Fibroblast of lung (primary cell): ENCODE results near the gene SRGAP2C. TPM values are rescaled to one million over a fixed set of nuclear protein-coding genes. Genes with fewer than 3 reads are reported as not detected.
"Not testable (repeated sequence)": the region's sequence is repeated elsewhere in the genome, so short reads cannot be mapped to it uniquely, and the experiment has no call there.

Source experiments
- DNase-seq, 2 donors: peaks; one replicate each; pipeline versions ENCODE4 v3.0.0 to v3.0.0-alpha.2; 2010; ENCODE audit warnings: low read depth in 2 of 2
- H2AFZ ChIP-seq: 2 replicates; pipeline ENCODE4 v1.5.1; 2012; ENCODE audit warnings: low read length, control low read depth, inconsistent platforms
- H3K27ac ChIP-seq: 2 replicates; pipeline ENCODE4 v1.5.1; 2011; ENCODE audit warnings: low read length, control low read depth; ENCODE audit not compliant: insufficient read depth
- H3K27me3 ChIP-seq: 2 replicates; pipeline ENCODE4 v1.5.1; 2011; ENCODE audit warnings: mild to moderate bottlenecking, low read length; ENCODE audit not compliant: control insufficient read depth, insufficient read depth
- H3K36me3 ChIP-seq: 2 replicates; pipeline ENCODE4 v1.5.1; 2011; ENCODE audit warnings: low read length; ENCODE audit not compliant: control insufficient read depth, insufficient read depth
- H3K4me1 ChIP-seq: 2 replicates; pipeline ENCODE4 v1.5.1; 2011; ENCODE audit warnings: low read length; ENCODE audit not compliant: control insufficient read depth, insufficient read depth; ENCODE audit errors: extremely low read depth
- H3K4me2 ChIP-seq: 2 replicates; pipeline ENCODE4 v1.5.1; 2011; ENCODE audit warnings: low read length, control low read depth; ENCODE audit not compliant: insufficient read depth; ENCODE audit errors: extremely low read depth
- H3K4me3 ChIP-seq, 4 experiments: fragments of 200-600 bp in 1 of 4; sonication (generic) in 1 of 4; replicated peaks in 1 of 4; 2 replicates each; pipeline ENCODE4 v1.5.1; 2011 to 2016; ENCODE audit warnings: low read length in 4 of 4, low read depth in 3 of 4, mild to moderate bottlenecking in 3 of 4, control low read depth in 2 of 4, inconsistent platforms in 1 of 4, mixed read lengths in 1 of 4; ENCODE audit not compliant: insufficient read depth in 1 of 4; ENCODE audit errors: control extremely low read depth in 1 of 4
- H3K79me2 ChIP-seq: 2 replicates; pipeline ENCODE4 v1.5.1; 2012; ENCODE audit warnings: mild to moderate bottlenecking, low read length, inconsistent platforms; ENCODE audit not compliant: control insufficient read depth, insufficient read depth
- H3K9ac ChIP-seq: 2 replicates; pipeline ENCODE4 v1.5.1; 2011; ENCODE audit warnings: mild to moderate bottlenecking, low read length, control low read depth; ENCODE audit not compliant: insufficient read depth
- H3K9me3 ChIP-seq: 2 replicates; pipeline ENCODE4 v1.5.1; 2012; ENCODE audit warnings: low read depth, low read length; ENCODE audit not compliant: control insufficient read depth, insufficient read depth
- H4K20me1 ChIP-seq: 2 replicates; pipeline ENCODE4 v1.5.1; 2011; ENCODE audit warnings: low read length; ENCODE audit not compliant: control insufficient read depth, insufficient read depth; ENCODE audit errors: extremely low read depth
- polyA plus RNA-seq, 2 donors: library from polyadenylated mRNA; depleted of rRNA in 1 of 2; stranded (reverse) in 1 of 2; unstranded in 1 of 2; fragments of >200 nt; gene quantifications; 2 replicates each; pipeline ENCODE4 v1.2.1, GENCODE V29; 2011 to 2012; ENCODE audit warnings: missing spikeins in 1 of 2
- total RNA-seq: library from RNA; depleted of rRNA; stranded (reverse); fragments of >200 nt; gene quantifications from 2 replicates; pipeline ENCODE4 v1.2.1, GENCODE V29; 2014

Gene SRGAP2C
- total and polyA plus RNA-seq, 2 donors (not counting 1 experiment from before 2014, with no cell fraction given), result 8.2 to 36.5 TPM

GRCh38 chr1:121258134-121258533 lies 73.4 kb downstream of the SRGAP2C start:
- not testable (repeated sequence) for H3K79me2 ChIP-seq, DNase-seq

DNA sequence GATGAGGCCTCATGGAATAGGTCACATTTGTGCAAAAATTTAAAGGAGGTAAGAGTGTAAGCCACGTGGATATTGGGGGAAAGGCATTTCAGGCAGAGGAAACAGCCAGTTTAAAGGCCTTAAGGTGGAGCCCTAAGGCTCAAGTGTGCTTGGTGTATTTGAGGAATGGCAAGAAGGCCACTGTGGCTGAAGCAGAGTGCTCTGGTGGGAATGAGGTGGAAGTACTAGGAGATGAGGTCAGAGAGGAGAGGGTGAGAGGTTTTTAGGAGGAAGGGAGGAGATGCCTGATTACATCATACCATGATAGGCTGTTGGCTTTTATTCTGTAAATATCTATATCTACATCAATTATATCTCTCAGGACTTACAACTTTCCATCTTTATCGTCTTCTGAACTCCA lies 75.4 kb downstream of the SRGAP2C start:
- DNase-seq, result peak in 1 of 2 donors; percentile 2
- not testable (repeated sequence) for H3K27me3 ChIP-seq, H2AFZ ChIP-seq

More at GRCh38 chr1:121258134-121258533, 73.4 kb downstream of the SRGAP2C start:
- not testable (repeated sequence) for H3K4me2 ChIP-seq, H3K27me3 ChIP-seq, H3K27ac ChIP-seq, H3K4me3 ChIP-seq, H3K9me3 ChIP-seq, H3K36me3 ChIP-seq, H4K20me1 ChIP-seq, H3K4me1 ChIP-seq, H2AFZ ChIP-seq, H3K9ac ChIP-seq

GRCh38 chr1:121262163-121262562 lies 77.4 kb downstream of the SRGAP2C start:
- H3K79me2 ChIP-seq, H3K4me1 ChIP-seq, H3K4me3 ChIP-seq, H3K36me3 ChIP-seq, DNase-seq, H3K9me3 ChIP-seq, H3K9ac ChIP-seq, H2AFZ ChIP-seq, H3K27me3 ChIP-seq, H4K20me1 ChIP-seq, H3K27ac ChIP-seq, H3K4me2 ChIP-seq: not testable (repeated sequence)

More for the DNA sequence above, 75.4 kb downstream of the SRGAP2C start:
- H3K9ac ChIP-seq, H3K4me2 ChIP-seq, H3K4me3 ChIP-seq, H3K9me3 ChIP-seq, H3K36me3 ChIP-seq, H3K27ac ChIP-seq, H3K4me1 ChIP-seq, H4K20me1 ChIP-seq, H3K79me2 ChIP-seq: not testable (repeated sequence)

- H3K4me2 ChIP-seq, H3K27me3 ChIP-seq, H3K9ac ChIP-seq, H3K9me3 ChIP-seq, H3K36me3 ChIP-seq, H3K79me2 ChIP-seq, H2AFZ ChIP-seq, H3K4me1 ChIP-seq, H3K27ac ChIP-seq, H3K4me3 ChIP-seq, H4K20me1 ChIP-seq: not testable (repeated sequence)
- peak; percentile 42 to 75 for DNase-seq
Observed at GRCh38 chr1:121263789-121264244, 79.0 kb downstream of the SRGAP2C start.

DNA sequence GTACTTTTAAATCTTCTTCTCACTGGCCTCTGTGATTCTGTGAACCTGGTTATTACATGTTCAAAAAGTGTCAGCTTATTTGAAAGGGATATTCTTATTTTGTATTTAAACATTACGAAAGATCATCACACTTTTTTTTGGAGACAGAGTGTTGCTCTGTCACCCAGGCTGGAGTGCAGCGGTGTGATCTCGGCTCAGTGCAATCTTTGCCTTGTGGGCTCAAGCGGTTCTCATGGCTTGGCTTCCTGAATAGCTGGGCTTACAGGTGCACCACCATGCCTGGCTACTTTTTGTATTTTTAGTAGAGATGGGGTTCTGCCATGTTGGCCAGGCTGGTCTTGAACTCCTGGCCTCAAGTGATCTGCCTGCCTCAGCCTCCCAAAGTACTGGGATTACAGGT lies 82.3 kb downstream of the SRGAP2C start:
- not testable (repeated sequence) for DNase-seq, H3K79me2 ChIP-seq, H3K9me3 ChIP-seq, H3K27ac ChIP-seq, H3K4me2 ChIP-seq, H3K4me1 ChIP-seq, H3K36me3 ChIP-seq, H3K9ac ChIP-seq, H2AFZ ChIP-seq, H3K4me3 ChIP-seq, H4K20me1 ChIP-seq, H3K27me3 ChIP-seq

- H3K27ac ChIP-seq, H2AFZ ChIP-seq: not testable (repeated sequence)
Observed at GRCh38 chr1:121269309-121269708, 84.5 kb downstream of the SRGAP2C start.

GRCh38 chr1:121269973-121270372 lies 85.2 kb downstream of the SRGAP2C start:
- H3K4me1 ChIP-seq, H4K20me1 ChIP-seq, H3K4me3 ChIP-seq, H3K36me3 ChIP-seq, H2AFZ ChIP-seq, H3K79me2 ChIP-seq, DNase-seq, H3K4me2 ChIP-seq, H3K27ac ChIP-seq, H3K9me3 ChIP-seq, H3K9ac ChIP-seq, H3K27me3 ChIP-seq: not testable (repeated sequence)

More at GRCh38 chr1:121269309-121269708, 84.5 kb downstream of the SRGAP2C start:
- H3K4me1 ChIP-seq, H3K36me3 ChIP-seq, H3K4me3 ChIP-seq, H3K9ac ChIP-seq, H3K27me3 ChIP-seq, H3K4me2 ChIP-seq, DNase-seq, H3K9me3 ChIP-seq, H3K79me2 ChIP-seq, H4K20me1 ChIP-seq: not testable (repeated sequence)
